Activated CD4-positive, alpha-beta T cell treated with anti-CD3 and anti-CD28 coated beads for 1 hour (primary cell): ENCODE data around the gene GAS1.
A peak's percentile ranks its signal among the peaks of the same experiment; 100 is the strongest.

Experiments used
- DNase-seq: peaks from one replicate; pipeline ENCODE4 v3.0.0-alpha.2; 2020

The GAS1 gene

GRCh38 chr9:86947146-86948073, at the start of gene GAS1:
Gene GAS1, minus strand, starts transcription at chr9:86947506. Its CDS starts 727 bp downstream, at chr9:86946779.
- peak; percentile 42 for DNase-seq

- no peak for DNase-seq
These were observed 46.9 kb upstream of the GAS1 start for GRCh38 chr9:86994231-86994630.

- no peak for DNase-seq
These were observed 46.5 kb upstream of the GAS1 start for GRCh38 chr9:86993830-86994229.

- no peak for DNase-seq
These were observed 43.8 kb upstream of the GAS1 start for GRCh38 chr9:86991077-86991476.

- no peak for DNase-seq
These were observed 43.0 kb upstream of the GAS1 start for GRCh38 chr9:86990290-86990689.

- no peak for DNase-seq
These were observed 40.6 kb upstream of the GAS1 start for GRCh38 chr9:86987900-86988299.

GRCh38 chr9:86985132-86985647, 37.9 kb upstream of the GAS1 start:
- DNase-seq, result no peak

- DNase-seq, result no peak
These were observed 36.4 kb upstream of the GAS1 start for GRCh38 chr9:86983620-86984259.

GRCh38 chr9:86983249-86983619, 35.9 kb upstream of the GAS1 start:
- no peak for DNase-seq

GRCh38 chr9:86980802-86981201, 33.5 kb upstream of the GAS1 start:
- DNase-seq, result no peak

- no peak for DNase-seq
These were observed 32.4 kb upstream of the GAS1 start for GRCh38 chr9:86979657-86980056.

- no peak for DNase-seq
These were observed 31.7 kb upstream of the GAS1 start for GRCh38 chr9:86978922-86979474.

GRCh38 chr9:86978413-86978812, 31.1 kb upstream of the GAS1 start:
- DNase-seq, result no peak

GRCh38 chr9:86977205-86977835, 30.0 kb upstream of the GAS1 start:
- DNase-seq, result no peak

- DNase-seq, result no peak
These were observed 28.3 kb upstream of the GAS1 start for GRCh38 chr9:86975606-86976005.

- DNase-seq, result no peak
These were observed 27.7 kb upstream of the GAS1 start for GRCh38 chr9:86975036-86975435.

- no peak for DNase-seq
These were observed 27.1 kb upstream of the GAS1 start for GRCh38 chr9:86974421-86974820.

- DNase-seq, result no peak
These were observed 24.4 kb upstream of the GAS1 start for GRCh38 chr9:86971742-86972141.

- DNase-seq, result no peak
These were observed 21.1 kb upstream of the GAS1 start for GRCh38 chr9:86968258-86968920.

- DNase-seq, result no peak
These were observed 19.7 kb upstream of the GAS1 start for GRCh38 chr9:86966852-86967511.

- DNase-seq, result no peak
These were observed 18.5 kb upstream of the GAS1 start for GRCh38 chr9:86965636-86966395.
